NB4 (cell line): ENCODE results near the gene OPN1MW2.
"Not testable (repeated sequence)": the region's sequence is repeated elsewhere in the genome, so short reads cannot be mapped to it uniquely, and the experiment has no call there.

ENCODE experiments used
- CTCF ChIP-seq: IDR thresholded peaks from one replicate; pipeline ENCODE4 v1.5.1; 2012; ENCODE audit warnings: low read depth, low read length
- MAX ChIP-seq: IDR thresholded peaks from 2 replicates; pipeline ENCODE4 v1.6.1; 2011; ENCODE audit warnings: low read depth, low read length
- MYC ChIP-seq: IDR thresholded peaks from 2 replicates; pipeline ENCODE4 v1.6.1; 2011; ENCODE audit warnings: low read depth, low read length
- POLR2A ChIP-seq: IDR thresholded peaks from 2 replicates; pipeline ENCODE4 v1.6.1; 2011; ENCODE audit warnings: mild to moderate bottlenecking; ENCODE audit not compliant: insufficient read length; ENCODE audit errors: extremely low read depth

GRCh38 chrX:154238939-154239559, 19.5 kb downstream of the OPN1MW2 start:
- TF ChIP-seq MYC, CTCF, MAX, POLR2A: not testable (repeated sequence)
